Measurements from ENCODE around the gene STXBP6. TPM values are rescaled to one million over a fixed set of nuclear protein-coding genes. Genes with fewer than 3 reads are reported as not detected.

Gene STXBP6
- total and polyA plus RNA-seq, 2 of the 13 experiments (the other 11 are each of a cell fraction or from before 2014, with no cell fraction given), result 35.3 to 42.8 TPM

DNA sequence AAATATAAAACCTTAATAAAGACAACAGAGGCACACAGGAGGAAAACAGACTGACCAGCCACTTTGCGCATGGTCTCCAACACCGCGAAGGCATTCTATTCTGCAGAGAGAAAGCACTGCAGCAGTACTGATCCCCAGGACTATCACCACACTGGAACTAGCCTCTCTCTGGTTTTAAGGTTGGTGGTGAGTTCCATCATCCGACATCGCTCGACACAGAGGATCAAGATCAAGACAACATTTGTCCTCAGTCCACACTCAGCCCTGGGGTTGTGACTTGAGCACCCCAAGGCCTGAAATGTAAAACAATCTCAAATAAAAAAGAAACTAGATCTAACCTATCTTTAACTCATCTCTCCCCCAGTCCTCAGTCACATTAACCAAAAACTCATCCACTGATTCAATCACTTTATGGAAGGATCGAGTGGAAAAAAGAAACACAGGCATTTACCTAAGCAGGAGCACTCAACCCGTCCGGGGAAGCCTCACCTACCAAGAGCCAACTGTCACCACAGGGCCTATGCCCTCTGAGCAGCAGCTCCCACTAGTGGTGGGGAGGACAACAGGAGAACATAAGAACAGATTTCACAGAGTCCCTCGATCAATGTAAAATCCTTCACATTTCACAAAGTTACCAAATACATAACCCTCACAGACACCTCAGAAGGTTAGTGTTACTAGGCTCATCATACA is 17.7 kb downstream of the STXBP6 start (continued):
- TF ChIP-seq TEAD3 (CRISPR knock-in tag; optimal IDR thresholded peaks at IDR 0.05; ENCODE audit: borderline replicate concordance) (peak; percentile 46), THAP11 (CRISPR knock-in tag; IDR thresholded peaks at IDR 0.05) (peak; percentile 71), RXRB (CRISPR knock-in tag; IDR thresholded peaks at IDR 0.05; ENCODE audit: borderline replicate concordance) (peak; percentile 77; the same call in 1 of the 2 replicates), ZNF343 (CRISPR knock-in tag; IDR thresholded peaks at IDR 0.05) (0 out of 2 replicates have a peak, but pooled peaks have one; percentile 69), ZBTB8A (CRISPR knock-in tag; IDR thresholded peaks at IDR 0.05; ENCODE audit: borderline replicate concordance, low read depth) (no peak), SMC3 (IDR thresholded peaks at IDR 0.05; ENCODE audit: low read length) (peak; percentile 95), ZMYM4 (CRISPR knock-in tag; IDR thresholded peaks at IDR 0.05) (peak; percentile 100), PHF8 (CRISPR knock-in tag; IDR thresholded peaks at IDR 0.05) (peak; percentile 60; the same call in 1 of the 2 replicates), POLR2AphosphoS5 (IDR thresholded peaks at IDR 0.05; ENCODE audit: low read depth, low read length) (peak; percentile 53; the same call in 1 of the 2 replicates), CEBPG (CRISPR knock-in tag; IDR thresholded peaks at IDR 0.05) (no peak)
- TF ChIP-seq, protein P1, sequence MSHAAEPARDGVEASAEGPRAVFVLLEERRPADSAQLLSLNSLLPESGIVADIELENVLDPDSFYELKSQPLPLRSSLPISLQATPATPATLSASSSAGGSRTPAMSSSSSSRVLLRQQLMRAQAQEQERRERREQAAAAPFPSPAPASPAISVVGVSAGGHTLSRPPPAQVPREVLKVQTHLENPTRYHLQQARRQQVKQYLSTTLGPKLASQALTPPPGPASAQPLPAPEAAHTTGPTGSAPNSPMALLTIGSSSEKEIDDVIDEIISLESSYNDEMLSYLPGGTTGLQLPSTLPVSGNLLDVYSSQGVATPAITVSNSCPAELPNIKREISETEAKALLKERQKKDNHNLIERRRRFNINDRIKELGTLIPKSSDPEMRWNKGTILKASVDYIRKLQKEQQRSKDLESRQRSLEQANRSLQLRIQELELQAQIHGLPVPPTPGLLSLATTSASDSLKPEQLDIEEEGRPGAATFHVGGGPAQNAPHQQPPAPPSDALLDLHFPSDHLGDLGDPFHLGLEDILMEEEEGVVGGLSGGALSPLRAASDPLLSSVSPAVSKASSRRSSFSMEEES (CRISPR knock-in tag; IDR thresholded peaks at IDR 0.05), result 0 out of 2 replicates have a peak, but pooled peaks have one; percentile 32
- TF ChIP-seq, protein P2, sequence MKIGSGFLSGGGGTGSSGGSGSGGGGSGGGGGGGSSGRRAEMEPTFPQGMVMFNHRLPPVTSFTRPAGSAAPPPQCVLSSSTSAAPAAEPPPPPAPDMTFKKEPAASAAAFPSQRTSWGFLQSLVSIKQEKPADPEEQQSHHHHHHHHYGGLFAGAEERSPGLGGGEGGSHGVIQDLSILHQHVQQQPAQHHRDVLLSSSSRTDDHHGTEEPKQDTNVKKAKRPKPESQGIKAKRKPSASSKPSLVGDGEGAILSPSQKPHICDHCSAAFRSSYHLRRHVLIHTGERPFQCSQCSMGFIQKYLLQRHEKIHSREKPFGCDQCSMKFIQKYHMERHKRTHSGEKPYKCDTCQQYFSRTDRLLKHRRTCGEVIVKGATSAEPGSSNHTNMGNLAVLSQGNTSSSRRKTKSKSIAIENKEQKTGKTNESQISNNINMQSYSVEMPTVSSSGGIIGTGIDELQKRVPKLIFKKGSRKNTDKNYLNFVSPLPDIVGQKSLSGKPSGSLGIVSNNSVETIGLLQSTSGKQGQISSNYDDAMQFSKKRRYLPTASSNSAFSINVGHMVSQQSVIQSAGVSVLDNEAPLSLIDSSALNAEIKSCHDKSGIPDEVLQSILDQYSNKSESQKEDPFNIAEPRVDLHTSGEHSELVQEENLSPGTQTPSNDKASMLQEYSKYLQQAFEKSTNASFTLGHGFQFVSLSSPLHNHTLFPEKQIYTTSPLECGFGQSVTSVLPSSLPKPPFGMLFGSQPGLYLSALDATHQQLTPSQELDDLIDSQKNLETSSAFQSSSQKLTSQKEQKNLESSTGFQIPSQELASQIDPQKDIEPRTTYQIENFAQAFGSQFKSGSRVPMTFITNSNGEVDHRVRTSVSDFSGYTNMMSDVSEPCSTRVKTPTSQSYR (CRISPR knock-in tag; IDR thresholded peaks at IDR 0.05; ENCODE audit: borderline replicate concordance), result 0 out of 2 replicates have a peak, but pooled peaks have one; percentile 16
- TF ChIP-seq, protein P3, sequence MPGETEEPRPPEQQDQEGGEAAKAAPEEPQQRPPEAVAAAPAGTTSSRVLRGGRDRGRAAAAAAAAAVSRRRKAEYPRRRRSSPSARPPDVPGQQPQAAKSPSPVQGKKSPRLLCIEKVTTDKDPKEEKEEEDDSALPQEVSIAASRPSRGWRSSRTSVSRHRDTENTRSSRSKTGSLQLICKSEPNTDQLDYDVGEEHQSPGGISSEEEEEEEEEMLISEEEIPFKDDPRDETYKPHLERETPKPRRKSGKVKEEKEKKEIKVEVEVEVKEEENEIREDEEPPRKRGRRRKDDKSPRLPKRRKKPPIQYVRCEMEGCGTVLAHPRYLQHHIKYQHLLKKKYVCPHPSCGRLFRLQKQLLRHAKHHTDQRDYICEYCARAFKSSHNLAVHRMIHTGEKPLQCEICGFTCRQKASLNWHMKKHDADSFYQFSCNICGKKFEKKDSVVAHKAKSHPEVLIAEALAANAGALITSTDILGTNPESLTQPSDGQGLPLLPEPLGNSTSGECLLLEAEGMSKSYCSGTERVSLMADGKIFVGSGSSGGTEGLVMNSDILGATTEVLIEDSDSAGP (CRISPR knock-in tag; IDR thresholded peaks at IDR 0.05; ENCODE audit: borderline replicate concordance), result no peak
- TF ChIP-seq, protein P4, sequence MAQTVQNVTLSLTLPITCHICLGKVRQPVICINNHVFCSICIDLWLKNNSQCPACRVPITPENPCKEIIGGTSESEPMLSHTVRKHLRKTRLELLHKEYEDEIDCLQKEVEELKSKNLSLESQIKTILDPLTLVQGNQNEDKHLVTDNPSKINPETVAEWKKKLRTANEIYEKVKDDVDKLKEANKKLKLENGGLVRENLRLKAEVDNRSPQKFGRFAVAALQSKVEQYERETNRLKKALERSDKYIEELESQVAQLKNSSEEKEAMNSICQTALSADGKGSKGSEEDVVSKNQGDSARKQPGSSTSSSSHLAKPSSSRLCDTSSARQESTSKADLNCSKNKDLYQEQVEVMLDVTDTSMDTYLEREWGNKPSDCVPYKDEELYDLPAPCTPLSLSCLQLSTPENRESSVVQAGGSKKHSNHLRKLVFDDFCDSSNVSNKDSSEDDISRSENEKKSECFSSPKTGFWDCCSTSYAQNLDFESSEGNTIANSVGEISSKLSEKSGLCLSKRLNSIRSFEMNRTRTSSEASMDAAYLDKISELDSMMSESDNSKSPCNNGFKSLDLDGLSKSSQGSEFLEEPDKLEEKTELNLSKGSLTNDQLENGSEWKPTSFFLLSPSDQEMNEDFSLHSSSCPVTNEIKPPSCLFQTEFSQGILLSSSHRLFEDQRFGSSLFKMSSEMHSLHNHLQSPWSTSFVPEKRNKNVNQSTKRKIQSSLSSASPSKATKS (CRISPR knock-in tag; IDR thresholded peaks at IDR 0.05), result no peak
- TF ChIP-seq, protein P5, sequence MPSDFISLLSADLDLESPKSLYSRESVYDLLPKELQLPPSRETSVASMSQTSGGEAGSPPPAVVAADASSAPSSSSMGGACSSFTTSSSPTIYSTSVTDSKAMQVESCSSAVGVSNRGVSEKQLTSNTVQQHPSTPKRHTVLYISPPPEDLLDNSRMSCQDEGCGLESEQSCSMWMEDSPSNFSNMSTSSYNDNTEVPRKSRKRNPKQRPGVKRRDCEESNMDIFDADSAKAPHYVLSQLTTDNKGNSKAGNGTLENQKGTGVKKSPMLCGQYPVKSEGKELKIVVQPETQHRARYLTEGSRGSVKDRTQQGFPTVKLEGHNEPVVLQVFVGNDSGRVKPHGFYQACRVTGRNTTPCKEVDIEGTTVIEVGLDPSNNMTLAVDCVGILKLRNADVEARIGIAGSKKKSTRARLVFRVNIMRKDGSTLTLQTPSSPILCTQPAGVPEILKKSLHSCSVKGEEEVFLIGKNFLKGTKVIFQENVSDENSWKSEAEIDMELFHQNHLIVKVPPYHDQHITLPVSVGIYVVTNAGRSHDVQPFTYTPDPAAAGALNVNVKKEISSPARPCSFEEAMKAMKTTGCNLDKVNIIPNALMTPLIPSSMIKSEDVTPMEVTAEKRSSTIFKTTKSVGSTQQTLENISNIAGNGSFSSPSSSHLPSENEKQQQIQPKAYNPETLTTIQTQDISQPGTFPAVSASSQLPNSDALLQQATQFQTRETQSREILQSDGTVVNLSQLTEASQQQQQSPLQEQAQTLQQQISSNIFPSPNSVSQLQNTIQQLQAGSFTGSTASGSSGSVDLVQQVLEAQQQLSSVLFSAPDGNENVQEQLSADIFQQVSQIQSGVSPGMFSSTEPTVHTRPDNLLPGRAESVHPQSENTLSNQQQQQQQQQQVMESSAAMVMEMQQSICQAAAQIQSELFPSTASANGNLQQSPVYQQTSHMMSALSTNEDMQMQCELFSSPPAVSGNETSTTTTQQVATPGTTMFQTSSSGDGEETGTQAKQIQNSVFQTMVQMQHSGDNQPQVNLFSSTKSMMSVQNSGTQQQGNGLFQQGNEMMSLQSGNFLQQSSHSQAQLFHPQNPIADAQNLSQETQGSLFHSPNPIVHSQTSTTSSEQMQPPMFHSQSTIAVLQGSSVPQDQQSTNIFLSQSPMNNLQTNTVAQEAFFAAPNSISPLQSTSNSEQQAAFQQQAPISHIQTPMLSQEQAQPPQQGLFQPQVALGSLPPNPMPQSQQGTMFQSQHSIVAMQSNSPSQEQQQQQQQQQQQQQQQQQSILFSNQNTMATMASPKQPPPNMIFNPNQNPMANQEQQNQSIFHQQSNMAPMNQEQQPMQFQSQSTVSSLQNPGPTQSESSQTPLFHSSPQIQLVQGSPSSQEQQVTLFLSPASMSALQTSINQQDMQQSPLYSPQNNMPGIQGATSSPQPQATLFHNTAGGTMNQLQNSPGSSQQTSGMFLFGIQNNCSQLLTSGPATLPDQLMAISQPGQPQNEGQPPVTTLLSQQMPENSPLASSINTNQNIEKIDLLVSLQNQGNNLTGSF (CRISPR knock-in tag; IDR thresholded peaks at IDR 0.05), result no peak

Data from HepG2 (cell line).